ENCODE data around the gene TSPAN9.

TSPAN9 gene

DNA sequence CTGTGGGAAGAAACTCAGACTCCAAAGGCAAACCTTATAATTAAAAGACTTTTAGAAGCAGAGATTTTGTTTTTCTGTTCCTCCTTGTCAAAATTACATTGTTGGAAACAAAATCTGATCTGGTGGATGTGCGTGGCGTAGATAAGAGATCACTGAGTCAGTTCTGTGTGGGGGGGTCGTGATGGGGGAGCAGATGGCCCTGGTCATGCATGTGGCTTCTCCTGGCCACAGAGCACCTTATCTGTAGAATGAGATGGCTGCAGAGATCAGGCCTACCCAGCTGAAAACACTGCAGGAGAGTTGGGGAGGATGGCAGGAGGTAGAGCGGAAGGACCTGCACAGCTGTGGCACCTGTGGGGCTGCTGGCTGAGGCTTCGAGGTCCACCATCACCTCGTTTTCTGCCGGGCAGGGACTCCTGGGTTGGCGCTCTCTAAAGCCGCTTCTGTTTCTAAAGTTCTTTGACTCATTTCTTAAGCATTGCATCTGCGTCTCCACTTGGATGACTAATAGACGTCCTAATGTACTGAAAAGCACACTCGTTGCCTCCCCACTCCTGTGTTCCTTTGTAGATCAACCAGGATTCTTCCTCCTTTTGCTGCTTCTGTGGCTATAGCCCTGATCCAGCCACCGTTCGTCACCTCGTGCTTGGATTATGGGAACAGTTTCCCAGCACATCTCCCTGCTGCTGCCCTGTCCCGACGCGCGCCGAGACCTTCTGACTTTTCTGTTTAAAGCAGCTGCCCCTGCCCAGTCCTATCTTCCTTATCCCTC is 93.4 kb downstream of the TSPAN9 start:
- Mint-ChIP-seq H3K36me3 (ENCODE audit: low read depth) (no peaks in the 10 kb centered on the region), H3K4me3 (no peak overlapping the region), H3K9me3 (no peaks in the 10 kb centered on the region), H3K27me3 (peaks cover 2% of the 10 kb centered on the region), H3K27ac (no peak overlapping the region), H3K4me1 (ENCODE audit: low read depth) (peaks cover 5% of the 10 kb centered on the region)
- DNase-seq: no peak

DNA sequence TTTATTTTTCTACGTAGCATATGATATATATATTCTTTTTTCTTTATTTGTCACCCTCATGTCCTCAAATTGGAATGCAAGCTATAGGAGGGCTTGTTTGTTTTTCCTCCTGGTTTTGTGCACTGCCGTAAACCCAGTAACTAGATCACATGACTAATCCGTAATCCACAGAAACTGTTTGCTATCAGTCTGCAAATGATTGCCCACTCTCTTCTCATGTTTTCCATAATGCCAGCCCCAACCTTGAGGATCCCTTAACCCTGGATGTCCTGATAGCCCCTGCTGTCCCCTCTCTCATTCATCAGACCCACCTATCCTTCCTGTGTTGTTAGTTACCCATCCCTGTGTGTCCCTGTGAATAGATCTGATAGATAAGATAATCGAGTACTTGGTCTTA is 94.0 kb downstream of the TSPAN9 start:
- Mint-ChIP-seq H3K9me3 (no peaks in the 10 kb centered on the region), H3K27ac (no peak overlapping the region), H3K4me3 (no peak overlapping the region), H3K36me3 (ENCODE audit: low read depth) (no peaks in the 10 kb centered on the region), H3K4me1 (ENCODE audit: low read depth) (peaks cover 5% of the 10 kb centered on the region), H3K27me3 (peaks cover 2% of the 10 kb centered on the region)
- DNase-seq: no peak

DNA sequence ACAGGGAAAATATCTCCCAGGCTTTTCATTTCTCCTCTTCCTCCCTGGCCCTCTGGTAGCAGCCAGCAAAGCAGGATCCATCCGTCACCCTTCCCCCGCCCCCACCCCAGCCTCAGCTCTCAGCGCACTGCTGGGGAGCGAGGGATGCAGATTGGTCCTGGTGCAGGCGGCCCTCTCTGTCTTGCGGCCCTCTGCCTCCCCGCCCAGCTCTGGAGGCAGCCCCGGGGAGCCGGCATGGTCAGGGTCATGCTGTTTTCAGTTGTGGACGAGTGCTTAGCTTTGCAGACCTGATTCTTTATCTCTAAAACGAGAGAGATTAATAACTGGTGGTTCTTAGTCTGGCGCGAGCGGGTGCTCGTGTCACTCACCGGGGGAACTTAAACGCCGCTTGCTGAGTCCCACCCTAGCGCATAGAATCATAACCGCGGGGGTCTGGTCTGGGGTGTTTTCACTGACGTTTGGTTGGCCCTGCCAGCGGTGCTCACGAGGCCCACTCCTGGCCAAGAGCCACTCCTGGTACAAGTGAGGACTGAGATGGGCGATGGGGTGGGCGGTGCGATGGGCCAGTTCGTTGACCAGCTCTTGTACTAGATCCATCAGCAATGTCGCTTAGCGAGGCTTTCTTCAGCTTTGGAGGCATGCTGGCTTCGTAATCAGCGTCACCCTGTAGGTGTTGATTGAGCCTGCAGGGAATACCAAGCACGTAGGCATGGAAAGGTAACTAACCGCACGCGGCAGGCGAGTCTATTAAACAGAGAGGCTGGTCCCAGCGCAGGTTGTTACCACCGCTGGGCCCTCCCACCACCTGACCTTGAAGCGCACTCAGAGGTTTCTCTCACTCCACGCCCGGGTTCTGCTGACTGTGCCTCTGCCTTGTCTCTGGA is 95.2 kb downstream of the TSPAN9 start:
- peaks cover 2% of the 10 kb centered on the region for H3K27me3 Mint-ChIP-seq
- H3K4me3 Mint-ChIP-seq: no peak overlapping the region
- H3K4me1 Mint-ChIP-seq (ENCODE audit: low read depth): peaks cover 5% of the 10 kb centered on the region
- H3K36me3 Mint-ChIP-seq (ENCODE audit: low read depth): no peaks in the 10 kb centered on the region
- H3K9me3 Mint-ChIP-seq: no peaks in the 10 kb centered on the region
- no peak for DNase-seq
- no peak overlapping the region for H3K27ac Mint-ChIP-seq

DNA sequence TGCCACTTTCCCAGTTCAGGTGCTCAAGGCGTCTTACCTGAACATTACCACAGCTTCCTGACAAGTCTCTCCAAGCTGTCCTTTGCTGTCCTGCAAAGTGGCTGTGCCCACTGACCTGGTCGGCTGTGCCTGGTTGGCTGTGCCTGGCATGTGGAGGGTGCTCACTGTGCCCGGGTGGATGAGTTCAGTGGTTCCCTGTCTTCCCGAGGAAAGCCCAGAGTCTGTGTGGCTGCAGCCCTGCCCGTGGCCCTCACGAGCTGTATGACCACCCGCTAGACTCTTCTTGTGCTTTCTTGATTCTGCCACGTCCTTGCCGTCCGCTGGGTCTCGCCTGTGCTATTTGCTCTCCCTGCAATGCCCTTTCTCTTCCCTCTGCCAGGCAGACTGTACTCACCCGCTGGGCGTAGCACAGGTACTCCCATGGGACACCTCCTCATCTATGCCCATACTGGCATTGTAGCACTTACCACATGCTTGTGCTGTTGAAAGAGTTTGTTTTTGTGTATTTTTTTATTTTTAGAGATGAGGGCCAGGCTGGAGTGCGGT is 95.9 kb downstream of the TSPAN9 start:
- Mint-ChIP-seq H3K36me3 (ENCODE audit: low read depth) (no peaks in the 10 kb centered on the region), H3K27me3 (peaks cover 9% of the 10 kb centered on the region), H3K4me1 (ENCODE audit: low read depth) (peaks cover 5% of the 10 kb centered on the region), H3K4me3 (no peak overlapping the region), H3K27ac (no peak overlapping the region), H3K9me3 (no peaks in the 10 kb centered on the region)
- DNase-seq: no peak

DNA sequence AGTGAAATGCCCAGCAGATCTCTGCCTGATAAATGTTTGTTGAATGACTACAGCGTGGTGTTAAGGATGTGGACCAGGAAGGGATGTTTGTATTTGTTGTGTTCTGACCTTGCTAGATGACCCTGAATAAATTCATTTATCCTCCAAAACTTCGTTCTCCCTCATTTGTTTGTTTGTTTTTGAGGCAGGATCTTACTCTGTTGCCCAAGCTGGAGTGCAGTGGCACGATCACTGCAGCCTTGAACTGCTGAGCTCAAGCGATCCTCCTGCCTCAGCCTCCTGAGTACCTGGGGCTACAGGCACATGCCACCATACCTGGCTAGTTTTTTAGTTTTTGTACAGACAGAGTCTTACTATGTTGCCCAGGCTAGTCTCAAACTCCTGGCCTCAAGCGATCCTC is 96.7 kb downstream of the TSPAN9 start:
- no peak overlapping the region for H3K27ac Mint-ChIP-seq
- H3K9me3 Mint-ChIP-seq: no peaks in the 10 kb centered on the region
- H3K4me3 Mint-ChIP-seq: no peak overlapping the region
- H3K36me3 Mint-ChIP-seq (ENCODE audit: low read depth): no peaks in the 10 kb centered on the region
- peaks cover 14% of the 10 kb centered on the region for H3K27me3 Mint-ChIP-seq
- no peak for DNase-seq
- H3K4me1 Mint-ChIP-seq (ENCODE audit: low read depth): peaks cover 2% of the 10 kb centered on the region

DNA sequence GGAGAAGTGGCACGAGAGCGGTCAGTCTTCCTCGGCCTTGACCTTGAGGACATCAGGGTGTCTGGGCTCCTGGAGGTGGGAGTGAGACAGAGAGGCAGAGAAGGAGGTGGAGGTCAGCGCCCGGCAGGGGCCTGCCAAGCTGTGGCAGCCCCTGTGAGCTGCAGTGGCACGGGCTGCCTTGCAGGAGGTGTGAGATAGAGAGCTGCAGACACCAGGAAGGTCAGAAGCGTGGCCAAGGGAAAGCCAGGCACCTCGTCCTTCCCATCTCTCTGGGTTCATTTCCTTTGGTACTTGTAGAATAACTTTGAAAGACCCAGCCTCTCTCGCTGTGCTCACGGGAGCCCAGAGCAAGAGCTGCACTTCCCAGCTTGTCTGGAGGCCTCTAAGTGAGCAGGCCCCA is 98.1 kb downstream of the TSPAN9 start:
- no peak for DNase-seq
- Mint-ChIP-seq H3K4me3 (no peak overlapping the region), H3K27me3 (peaks cover 28% of the 10 kb centered on the region), H3K4me1 (ENCODE audit: low read depth) (no peaks in the 10 kb centered on the region), H3K36me3 (ENCODE audit: low read depth) (no peaks in the 10 kb centered on the region), H3K27ac (no peak overlapping the region), H3K9me3 (no peaks in the 10 kb centered on the region)

DNA sequence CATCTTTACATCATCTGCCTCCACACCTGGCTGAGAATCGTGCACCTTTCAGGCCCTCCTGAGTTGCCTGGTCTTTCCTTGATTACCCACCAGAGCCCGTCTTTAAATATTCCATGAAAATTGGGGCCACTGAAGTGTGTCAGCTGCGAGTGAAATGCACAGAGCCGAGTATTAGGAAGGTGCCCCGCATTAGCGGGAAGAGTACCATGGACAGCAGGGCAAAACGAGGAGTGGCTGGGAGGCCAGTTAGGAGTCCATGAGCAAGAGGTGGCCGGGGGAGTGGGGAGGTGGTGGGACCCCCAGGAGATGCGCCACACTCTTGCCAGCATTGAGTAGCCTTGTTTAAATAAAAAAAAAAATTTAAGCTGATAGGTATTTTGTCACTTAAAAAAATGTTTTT is 99.6 kb downstream of the TSPAN9 start:
- no peak for DNase-seq
- no peaks in the 10 kb centered on the region for H3K9me3 Mint-ChIP-seq
- H3K27me3 Mint-ChIP-seq: peaks cover 36% of the 10 kb centered on the region
- no peak overlapping the region for H3K4me3 Mint-ChIP-seq
- H3K36me3 Mint-ChIP-seq (ENCODE audit: low read depth): no peaks in the 10 kb centered on the region
- H3K4me1 Mint-ChIP-seq (ENCODE audit: low read depth): no peaks in the 10 kb centered on the region
- H3K27ac Mint-ChIP-seq: no peak overlapping the region

DNA sequence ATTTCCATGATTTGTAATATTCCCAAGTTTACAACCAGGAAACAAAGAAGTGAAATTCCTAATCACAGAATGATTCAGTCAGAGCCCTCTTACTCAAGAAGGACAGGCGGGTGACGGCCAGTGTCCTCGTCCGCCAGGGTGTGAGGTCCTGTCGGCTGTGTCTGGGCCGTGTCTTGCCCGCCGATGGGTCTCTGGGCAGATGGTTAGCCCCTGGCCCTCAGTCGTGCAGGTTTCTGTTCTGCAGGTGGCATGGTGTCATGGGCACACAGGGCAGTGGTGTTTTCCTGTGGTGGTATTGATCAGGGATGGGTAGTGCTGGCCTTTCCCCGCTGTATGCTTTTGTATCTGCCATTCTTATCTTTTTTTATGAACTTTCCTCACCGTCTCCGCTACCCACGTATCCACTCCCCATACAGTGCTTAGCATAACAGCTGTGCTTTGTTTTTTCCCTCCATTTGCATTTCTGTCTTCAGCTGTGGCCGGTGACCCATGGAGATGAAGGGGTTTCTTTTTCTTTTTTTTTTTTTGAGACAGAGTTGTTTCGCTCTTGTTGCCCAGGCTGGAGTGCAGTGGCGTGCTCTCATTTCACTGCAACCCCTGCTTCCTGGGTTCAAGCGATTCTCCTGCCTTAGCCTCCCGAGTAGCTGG is 100.7 kb downstream of the TSPAN9 start:
- no peak overlapping the region for H3K27ac Mint-ChIP-seq
- H3K36me3 Mint-ChIP-seq (ENCODE audit: low read depth): no peaks in the 10 kb centered on the region
- H3K4me3 Mint-ChIP-seq: no peak overlapping the region
- peaks cover 40% of the 10 kb centered on the region for H3K27me3 Mint-ChIP-seq
- no peaks in the 10 kb centered on the region for H3K9me3 Mint-ChIP-seq
- no peaks in the 10 kb centered on the region for H3K4me1 Mint-ChIP-seq (ENCODE audit: low read depth)
- DNase-seq: no peak

DNA sequence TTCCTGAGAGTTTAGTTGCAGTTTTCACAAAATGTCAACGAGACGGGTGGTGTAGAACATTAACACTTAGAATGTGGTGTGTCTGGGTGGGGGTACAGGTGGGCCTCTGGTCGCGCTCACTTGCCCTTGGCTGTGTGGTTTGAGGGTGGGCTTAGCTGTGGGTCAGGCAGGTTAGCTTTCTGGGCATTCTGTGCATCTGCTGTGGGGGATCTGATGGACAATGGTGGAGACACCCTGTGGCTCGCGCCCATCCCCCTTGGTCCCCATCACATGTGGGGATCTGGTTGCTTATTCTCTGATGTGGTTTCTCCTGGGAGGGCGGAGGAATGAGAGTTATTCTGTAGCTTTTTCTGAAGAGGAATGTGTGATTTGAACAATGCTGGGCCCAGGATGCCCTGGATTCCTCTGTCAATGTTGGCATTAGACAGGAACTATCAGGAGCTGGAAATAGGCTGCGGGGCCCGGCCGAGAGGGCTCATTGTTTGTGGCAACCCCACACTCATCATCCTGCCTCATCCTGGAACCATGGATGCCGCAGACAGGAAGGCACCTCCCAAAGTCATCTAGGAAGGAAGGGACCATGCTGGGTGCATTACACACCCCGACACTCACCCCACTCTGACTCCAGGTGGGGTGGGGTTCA is 101.6 kb downstream of the TSPAN9 start:
- no peak overlapping the region for H3K4me3 Mint-ChIP-seq
- no peak overlapping the region for H3K27ac Mint-ChIP-seq

DNA sequence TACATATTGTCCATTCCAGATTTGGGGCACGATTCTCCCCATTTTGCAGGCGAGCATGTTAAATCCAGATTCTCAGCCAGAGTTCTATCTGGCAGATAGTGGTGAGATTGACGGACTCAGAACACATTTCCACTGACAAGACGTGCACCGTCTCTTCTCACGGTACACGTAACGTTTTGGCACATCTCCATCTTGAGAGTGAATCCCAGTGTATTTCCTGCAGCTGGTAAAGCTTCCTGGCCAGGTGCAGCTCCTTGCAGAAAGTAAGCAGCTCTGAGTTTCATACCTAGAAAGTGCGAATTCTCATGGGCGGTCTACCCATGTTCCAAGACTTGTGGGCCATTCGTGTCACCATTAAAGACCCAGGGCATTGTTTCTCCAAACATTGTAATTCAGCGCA is 102.6 kb downstream of the TSPAN9 start:
- no peak overlapping the region for H3K27ac Mint-ChIP-seq
- H3K4me1 Mint-ChIP-seq (ENCODE audit: low read depth): no peaks in the 10 kb centered on the region
- no peak for DNase-seq
- H3K27me3 Mint-ChIP-seq: peaks cover 40% of the 10 kb centered on the region
- no peak overlapping the region for H3K4me3 Mint-ChIP-seq
- no peaks in the 10 kb centered on the region for H3K9me3 Mint-ChIP-seq
- H3K36me3 Mint-ChIP-seq (ENCODE audit: low read depth): no peaks in the 10 kb centered on the region

More for the DNA sequence above, 101.6 kb downstream of the TSPAN9 start:
- no peaks in the 10 kb centered on the region for H3K36me3 Mint-ChIP-seq (ENCODE audit: low read depth)
- H3K9me3 Mint-ChIP-seq: no peaks in the 10 kb centered on the region
- H3K4me1 Mint-ChIP-seq (ENCODE audit: low read depth): no peaks in the 10 kb centered on the region
- peaks cover 40% of the 10 kb centered on the region for H3K27me3 Mint-ChIP-seq
- DNase-seq: no peak

DNA sequence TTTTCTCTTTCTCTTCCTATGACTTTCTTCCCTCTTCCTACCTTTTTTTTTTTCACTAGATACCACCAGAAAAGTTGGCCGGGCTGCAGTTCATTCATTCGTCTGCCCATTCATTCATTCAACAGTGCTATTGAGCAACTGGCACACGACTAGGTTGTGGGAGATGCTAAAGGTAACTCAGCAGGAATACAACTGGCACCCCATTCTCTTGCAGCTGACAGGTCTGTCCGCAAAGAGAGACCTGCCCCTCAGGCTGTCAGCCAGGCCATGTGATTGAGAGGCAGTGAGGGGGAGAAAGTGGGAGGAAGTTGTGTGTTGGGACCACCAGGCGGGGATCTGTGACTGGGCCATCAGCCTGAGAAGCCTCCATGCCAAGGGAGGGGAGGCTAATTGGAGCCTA is 105.2 kb downstream of the TSPAN9 start:
- Mint-ChIP-seq H3K4me3 (no peak overlapping the region), H3K9me3 (no peaks in the 10 kb centered on the region)

DNA sequence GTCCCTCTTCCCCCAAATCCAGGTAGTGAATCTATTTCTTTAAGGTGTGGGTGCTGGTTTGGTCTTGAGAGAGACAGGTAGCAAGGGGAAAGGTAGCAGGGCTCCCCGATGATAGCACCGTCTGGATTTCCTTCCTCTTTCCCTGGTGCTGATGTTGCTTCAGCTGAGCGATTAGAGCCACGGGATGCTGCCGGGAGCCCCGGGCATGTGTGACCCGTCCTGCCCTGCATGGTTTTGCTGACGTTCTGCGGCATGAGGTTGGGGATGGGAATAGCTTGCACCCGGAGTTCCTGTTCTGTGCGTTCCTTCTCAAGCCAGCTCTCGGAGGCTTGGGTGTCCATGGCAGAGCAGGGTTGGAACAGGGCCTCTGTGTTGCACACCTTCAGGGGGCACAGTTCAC is 107.3 kb downstream of the TSPAN9 start:
- H3K4me1 Mint-ChIP-seq (ENCODE audit: low read depth): peaks cover 6% of the 10 kb centered on the region
- no peaks in the 10 kb centered on the region for H3K36me3 Mint-ChIP-seq (ENCODE audit: low read depth)
- no peak overlapping the region for H3K27ac Mint-ChIP-seq
- peaks cover 24% of the 10 kb centered on the region for H3K27me3 Mint-ChIP-seq
- no peak overlapping the region for H3K4me3 Mint-ChIP-seq
- H3K9me3 Mint-ChIP-seq: no peaks in the 10 kb centered on the region
- no peak for DNase-seq

More for the DNA sequence above, 105.2 kb downstream of the TSPAN9 start:
- Mint-ChIP-seq H3K27ac (no peak overlapping the region), H3K27me3 (peaks cover 40% of the 10 kb centered on the region), H3K4me1 (ENCODE audit: low read depth) (peaks cover 6% of the 10 kb centered on the region), H3K36me3 (ENCODE audit: low read depth) (no peaks in the 10 kb centered on the region)
- no peak for DNase-seq

DNA sequence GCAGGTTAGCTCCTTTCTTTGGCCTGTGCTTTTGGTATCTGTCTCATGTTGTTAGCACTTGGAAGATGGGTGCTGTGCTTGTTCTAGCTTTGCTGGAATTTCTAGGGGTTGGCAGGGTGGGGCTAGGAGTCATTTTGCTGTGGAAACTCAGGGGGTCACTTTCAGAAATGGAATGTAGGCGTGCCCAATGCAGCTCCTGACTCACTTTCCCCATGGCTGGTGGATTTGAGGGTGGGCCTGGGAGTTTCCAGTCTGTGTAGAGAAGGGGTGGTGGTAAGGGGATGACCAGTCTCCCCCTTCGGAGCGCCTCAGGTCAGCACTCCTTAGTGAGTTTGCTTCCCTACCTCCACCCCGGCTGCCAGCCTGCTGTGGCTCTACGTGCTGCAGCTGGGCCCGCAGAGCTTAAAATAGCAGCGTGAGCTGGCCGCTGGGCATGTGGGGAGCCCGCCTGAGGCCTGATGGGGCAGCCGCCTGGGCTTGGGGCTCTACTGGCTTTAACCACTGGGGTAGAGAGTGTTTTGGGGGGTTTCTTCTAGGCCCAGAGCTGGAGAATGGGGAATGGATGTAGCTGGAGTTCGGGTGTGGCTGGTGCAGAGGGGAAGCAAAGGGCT is 108.2 kb downstream of the TSPAN9 start:
- H3K27ac Mint-ChIP-seq: no peak overlapping the region
- H3K4me3 Mint-ChIP-seq: no peak overlapping the region
- peaks cover 6% of the 10 kb centered on the region for H3K4me1 Mint-ChIP-seq (ENCODE audit: low read depth)
- H3K27me3 Mint-ChIP-seq: peaks cover 15% of the 10 kb centered on the region
- DNase-seq: no peak
- H3K9me3 Mint-ChIP-seq: no peaks in the 10 kb centered on the region
- H3K36me3 Mint-ChIP-seq (ENCODE audit: low read depth): no peaks in the 10 kb centered on the region

All from activated T-cell treated with anti-CD3 and anti-CD28 coated beads, Interleukin-2, amount 50 U/mL, for 24 hours (primary cell).